ENCODE measurements around the gene RUNX1.

The RUNX1 gene

GRCh38 chr21:34944015-34944755 is 104.9 kb downstream of the RUNX1 start:
- H3K4me3 ChIP-seq (replicated peaks; ENCODE audit: low read depth, low read length) = no peak overlapping the region
- DNase-seq (ENCODE audit: extremely low read depth, insufficient read length) = no peak
- no peaks in the 10 kb centered on the region; the same call in 1 of the 2 replicates for H3K27me3 ChIP-seq (replicated peaks; ENCODE audit: control insufficient read depth, insufficient read depth, low read length)
- TF ChIP-seq, protein P1, sequence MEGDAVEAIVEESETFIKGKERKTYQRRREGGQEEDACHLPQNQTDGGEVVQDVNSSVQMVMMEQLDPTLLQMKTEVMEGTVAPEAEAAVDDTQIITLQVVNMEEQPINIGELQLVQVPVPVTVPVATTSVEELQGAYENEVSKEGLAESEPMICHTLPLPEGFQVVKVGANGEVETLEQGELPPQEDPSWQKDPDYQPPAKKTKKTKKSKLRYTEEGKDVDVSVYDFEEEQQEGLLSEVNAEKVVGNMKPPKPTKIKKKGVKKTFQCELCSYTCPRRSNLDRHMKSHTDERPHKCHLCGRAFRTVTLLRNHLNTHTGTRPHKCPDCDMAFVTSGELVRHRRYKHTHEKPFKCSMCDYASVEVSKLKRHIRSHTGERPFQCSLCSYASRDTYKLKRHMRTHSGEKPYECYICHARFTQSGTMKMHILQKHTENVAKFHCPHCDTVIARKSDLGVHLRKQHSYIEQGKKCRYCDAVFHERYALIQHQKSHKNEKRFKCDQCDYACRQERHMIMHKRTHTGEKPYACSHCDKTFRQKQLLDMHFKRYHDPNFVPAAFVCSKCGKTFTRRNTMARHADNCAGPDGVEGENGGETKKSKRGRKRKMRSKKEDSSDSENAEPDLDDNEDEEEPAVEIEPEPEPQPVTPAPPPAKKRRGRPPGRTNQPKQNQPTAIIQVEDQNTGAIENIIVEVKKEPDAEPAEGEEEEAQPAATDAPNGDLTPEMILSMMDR (IDR thresholded peaks at IDR 0.05; ENCODE audit: insufficient read depth, low read length, poor library complexity, severe bottlenecking) = no peak
- no peaks in the 10 kb centered on the region for H3K36me3 ChIP-seq (ENCODE audit: control insufficient read depth, insufficient read depth, low read length)

DNA sequence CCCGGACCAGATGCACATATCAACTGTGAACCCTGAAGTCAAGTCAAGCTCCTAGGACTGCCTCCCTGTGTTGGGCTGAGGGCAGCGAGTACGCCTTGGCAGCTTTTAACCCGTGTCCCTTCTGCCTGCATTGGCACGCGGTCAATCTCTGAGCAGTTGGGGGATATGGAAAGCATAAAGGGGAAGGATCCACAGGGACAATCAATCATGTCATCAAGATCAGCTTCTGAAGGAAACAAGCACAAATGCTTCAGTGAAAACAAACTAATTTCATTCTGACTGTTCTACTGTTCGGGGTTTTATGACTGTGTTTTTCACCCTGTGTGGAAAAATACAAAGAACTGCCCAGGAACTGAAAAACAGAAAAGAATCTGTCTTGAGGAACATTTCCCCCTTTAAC is 106.2 kb downstream of the RUNX1 start:
- TF ChIP-seq, protein P1 (IDR thresholded peaks at IDR 0.05; ENCODE audit: insufficient read depth, low read length, poor library complexity, severe bottlenecking) = no peak
- peak; percentile 42 for DNase-seq (ENCODE audit: extremely low read depth, insufficient read length)
- Histone ChIP-seq H3K27me3 (replicated peaks; ENCODE audit: control insufficient read depth, insufficient read depth, low read length) (no peaks in the 10 kb centered on the region), H3K4me3 (replicated peaks; ENCODE audit: low read depth, low read length) (no peak overlapping the region), H3K36me3 (ENCODE audit: control insufficient read depth, insufficient read depth, low read length) (no peaks in the 10 kb centered on the region)

DNA sequence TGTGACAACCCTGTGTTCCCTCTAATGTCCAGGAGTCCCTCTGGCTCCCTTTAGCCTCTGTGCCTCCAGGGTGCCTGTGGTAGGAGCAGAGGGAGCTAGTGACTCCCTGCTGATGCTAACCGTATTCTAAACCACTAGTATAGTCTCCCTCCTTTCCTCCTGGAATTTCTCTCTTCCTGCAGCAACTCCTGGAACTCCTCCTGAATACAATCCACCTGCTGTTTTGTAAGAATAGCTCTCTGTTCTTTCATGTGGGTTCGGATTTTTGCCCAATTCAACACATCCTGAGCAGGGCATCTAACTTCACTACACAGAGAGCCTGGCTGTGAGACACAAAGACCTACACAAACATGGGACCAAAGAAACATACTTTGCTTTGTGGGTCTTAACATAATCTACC is 107.9 kb downstream of the RUNX1 start:
- TF ChIP-seq, protein P1 (IDR thresholded peaks at IDR 0.05; ENCODE audit: insufficient read depth, low read length, poor library complexity, severe bottlenecking) = no peak
- no peaks in the 10 kb centered on the region for H3K36me3 ChIP-seq (ENCODE audit: control insufficient read depth, insufficient read depth, low read length)
- H3K4me3 ChIP-seq (replicated peaks; ENCODE audit: low read depth, low read length) = no peak overlapping the region
- H3K27me3 ChIP-seq (replicated peaks; ENCODE audit: control insufficient read depth, insufficient read depth, low read length) = no peaks in the 10 kb centered on the region
- no peak for DNase-seq (ENCODE audit: extremely low read depth, insufficient read length)

GRCh38 chr21:34939673-34940331 is 109.3 kb downstream of the RUNX1 start:
- no peaks in the 10 kb centered on the region for H3K27me3 ChIP-seq (replicated peaks; ENCODE audit: control insufficient read depth, insufficient read depth, low read length)
- no peak for DNase-seq (ENCODE audit: extremely low read depth, insufficient read length)
- H3K36me3 ChIP-seq (ENCODE audit: control insufficient read depth, insufficient read depth, low read length) = no peaks in the 10 kb centered on the region
- TF ChIP-seq, protein P1 (IDR thresholded peaks at IDR 0.05; ENCODE audit: insufficient read depth, low read length, poor library complexity, severe bottlenecking) = no peak
- no peak overlapping the region for H3K4me3 ChIP-seq (replicated peaks; ENCODE audit: low read depth, low read length)

DNA sequence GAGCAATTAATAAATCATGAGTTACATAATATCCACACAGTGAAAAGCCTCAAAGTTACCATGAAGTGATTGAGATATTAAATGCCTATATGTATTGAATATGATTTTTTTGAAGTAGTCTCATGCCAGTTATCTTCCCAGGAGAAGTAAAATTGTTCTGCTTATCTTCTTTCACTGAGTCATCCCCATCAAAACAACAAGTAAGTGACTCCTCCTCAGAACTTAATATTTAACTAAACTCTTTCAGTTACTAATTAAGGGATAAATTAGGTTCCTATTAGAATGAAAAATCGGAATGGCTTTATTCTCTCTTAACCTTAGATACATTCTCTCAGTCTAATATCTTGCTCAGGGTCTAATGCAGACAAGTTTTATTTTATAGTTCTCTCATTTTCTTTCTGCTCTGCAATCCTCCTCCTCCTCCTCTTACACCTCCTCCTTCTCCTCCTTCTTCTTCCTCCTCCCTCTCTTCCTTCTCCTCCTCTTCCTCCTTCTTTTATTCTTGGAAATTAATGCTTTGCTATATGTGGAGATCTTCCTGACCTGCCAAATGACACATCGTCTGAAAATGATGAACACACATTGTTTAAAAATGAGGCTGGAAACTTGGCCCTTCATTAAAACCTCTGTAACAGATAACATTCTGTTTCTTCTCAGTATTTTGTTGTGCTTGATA is 110.9 kb downstream of the RUNX1 start:
- DNase-seq (ENCODE audit: extremely low read depth, insufficient read length) = no peak
- Histone ChIP-seq H3K4me3 (replicated peaks; ENCODE audit: low read depth, low read length) (no peak overlapping the region), H3K36me3 (ENCODE audit: control insufficient read depth, insufficient read depth, low read length) (no peaks in the 10 kb centered on the region), H3K27me3 (replicated peaks; ENCODE audit: control insufficient read depth, insufficient read depth, low read length) (no peaks in the 10 kb centered on the region)
- TF ChIP-seq, protein P1 (IDR thresholded peaks at IDR 0.05; ENCODE audit: insufficient read depth, low read length, poor library complexity, severe bottlenecking) = no peak
